NCI-H1436 treated with DMSO at 0.1 percent for 48 hours (cell line): ENCODE data around the gene KAT6B.

ENCODE experiments used
- DNase-seq: peaks from one replicate; lab custom pipeline; 2025; lab: John Stamatoyannopoulos, UW

KAT6B gene

DNA sequence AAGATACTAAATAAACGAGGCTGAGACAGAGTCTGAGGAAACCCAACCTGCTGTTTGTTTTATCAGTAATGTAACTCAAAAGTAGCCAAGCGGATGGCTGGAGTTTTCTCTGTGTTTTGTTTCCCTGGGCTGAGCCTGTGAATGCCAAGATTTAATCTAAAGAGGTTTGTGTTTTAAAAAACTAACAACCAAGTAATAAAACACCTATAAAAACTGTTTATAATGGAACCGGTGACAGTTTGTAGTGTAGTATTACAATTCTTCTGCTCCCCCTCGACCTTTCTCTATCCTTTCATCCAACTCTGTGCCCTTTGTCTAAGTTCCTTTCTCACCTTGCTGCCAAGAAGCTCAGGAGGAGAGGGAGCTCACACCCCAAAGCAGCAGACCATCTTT is 2.6 kb upstream of the KAT6B start:
- no peak for DNase-seq

DNA sequence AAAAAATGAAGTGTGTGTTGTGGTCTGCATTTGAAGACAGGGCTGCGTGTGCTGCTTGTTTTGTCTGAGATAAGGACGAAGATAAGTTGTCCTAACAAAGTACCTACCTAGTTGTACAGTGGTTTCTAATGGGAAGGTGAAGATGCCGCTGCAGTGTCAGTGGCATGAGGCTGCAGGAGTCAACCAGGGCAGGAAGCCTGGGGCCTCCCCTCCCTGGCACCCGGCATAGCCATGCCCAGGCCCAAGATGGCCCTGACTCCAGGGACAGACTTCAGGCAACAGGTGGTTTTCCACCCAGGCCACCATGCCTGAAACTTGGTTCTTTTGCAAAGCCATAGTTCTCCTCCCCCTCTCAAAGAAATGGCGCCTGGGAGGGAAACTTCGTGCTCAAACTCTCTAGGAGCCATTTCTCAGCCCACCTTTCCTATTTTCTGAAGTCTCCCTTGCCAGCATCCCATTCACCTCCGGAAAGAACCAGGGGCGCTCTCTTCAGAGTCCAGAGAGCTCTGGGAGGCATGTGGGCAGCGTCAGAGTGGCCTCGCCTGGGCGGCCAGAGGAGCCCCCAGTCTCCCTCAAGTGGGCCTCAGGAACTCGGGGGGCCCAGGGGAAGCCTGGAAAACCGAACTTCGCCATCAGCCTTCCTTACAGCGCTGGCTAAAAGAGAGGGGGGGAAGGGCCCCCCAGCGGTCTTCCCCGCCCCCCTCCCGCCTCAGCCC is 2.1 kb upstream of the KAT6B start:
- DNase-seq: no peak

DNA sequence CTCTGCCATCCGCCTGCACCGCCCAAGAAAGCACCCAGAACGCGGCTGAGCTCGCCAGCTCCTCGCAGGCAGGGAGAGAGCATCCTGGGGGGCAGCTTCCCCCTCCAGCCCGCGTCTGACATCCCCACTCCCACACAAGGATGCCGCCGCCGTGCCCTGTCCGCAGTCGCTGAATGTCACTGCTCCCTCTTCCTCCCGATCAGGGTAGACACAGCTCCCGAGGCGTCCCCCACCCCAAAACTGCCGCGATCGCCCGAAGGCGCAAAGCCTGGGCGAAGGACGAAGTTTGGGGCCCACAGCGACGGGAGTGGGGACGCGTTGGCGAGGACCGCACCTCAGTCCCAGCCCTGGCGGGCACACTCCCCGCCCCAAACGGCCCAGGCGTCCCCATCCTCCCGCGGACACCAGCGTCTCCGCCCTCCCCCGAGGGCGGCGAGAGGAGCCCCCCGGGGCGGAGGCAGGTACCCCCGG is 1.5 kb upstream of the KAT6B start:
- no peak for DNase-seq

DNA sequence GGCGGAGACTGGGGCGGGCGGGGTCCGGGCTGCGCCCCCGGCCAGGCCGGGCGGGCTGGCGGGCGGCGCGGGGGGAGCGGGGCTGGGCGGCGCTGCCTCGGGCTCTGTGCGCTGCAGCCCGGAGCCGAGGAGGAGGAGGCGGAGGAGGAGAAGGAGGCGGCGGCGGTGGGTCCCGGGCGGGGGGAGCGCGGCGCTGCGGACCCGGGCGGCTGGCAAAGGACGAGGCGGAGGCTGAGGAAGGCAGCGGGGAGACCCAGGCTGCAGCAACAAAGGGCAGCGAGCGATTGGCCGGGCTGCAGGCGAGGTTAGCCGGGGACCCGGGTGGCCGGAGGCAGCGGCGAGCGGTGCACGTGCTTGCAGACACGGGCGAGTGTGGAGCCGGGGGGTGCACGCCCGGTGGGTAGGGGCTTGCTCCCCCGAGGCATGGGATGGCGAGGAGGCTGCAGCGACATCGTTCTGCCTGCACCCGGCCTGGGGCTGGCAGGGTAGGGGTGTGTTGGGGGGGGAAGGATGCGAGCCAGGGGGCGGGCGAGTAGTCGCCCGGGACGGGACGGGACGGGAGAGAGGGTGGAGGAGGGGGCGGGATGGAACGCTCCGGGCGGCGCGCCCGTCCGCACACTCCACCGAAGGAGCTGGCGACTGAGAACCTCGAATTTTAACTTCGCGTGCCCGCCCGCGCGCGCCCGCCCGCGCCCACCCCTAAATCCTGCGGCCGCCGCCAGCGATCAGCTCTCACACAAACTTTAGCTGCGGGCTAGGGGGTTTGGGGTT is 844 bp upstream of the KAT6B start:
- DNase-seq: no peak

DNA sequence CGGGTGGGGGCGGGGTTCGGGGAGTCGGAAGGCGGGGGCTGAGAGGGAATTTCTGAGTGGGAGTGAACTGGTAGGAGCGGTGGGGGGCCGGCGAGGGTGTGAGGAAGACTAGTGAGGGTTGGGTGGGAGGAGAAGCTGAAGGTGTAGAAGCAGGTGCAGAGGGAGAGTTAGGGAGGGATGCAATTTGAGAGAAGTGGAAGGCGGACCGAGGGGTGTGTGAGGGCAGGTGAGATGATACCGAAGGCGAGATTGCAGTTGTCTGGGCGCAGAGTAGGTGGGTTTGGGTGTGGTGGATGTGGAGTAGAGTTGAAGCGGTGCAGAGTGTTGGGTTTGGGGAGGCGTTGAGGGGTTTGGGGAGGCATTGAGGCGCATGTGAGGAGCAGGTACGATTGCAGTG is 643 bp downstream of the KAT6B start:
- DNase-seq: no peak

DNA sequence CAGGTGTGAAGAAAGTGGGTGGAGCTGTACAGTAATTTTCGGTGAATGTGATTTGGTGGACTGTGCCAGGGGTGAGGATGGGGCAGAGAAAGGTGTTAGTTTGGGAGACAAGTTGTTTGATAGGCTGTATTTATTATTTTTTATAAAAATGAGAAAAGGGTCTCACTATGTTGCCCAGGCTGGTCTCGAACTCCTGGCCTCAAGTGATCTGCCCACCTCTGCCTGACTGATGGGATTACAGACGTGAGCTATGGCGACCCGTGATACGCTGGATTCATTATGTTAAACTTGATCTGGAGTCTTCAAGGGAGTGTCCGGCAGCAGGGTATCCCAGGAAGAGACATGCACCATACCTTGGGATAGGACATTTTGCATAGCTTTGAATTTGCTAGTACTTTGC is 1.3 kb downstream of the KAT6B start:
- DNase-seq: no peak

DNA sequence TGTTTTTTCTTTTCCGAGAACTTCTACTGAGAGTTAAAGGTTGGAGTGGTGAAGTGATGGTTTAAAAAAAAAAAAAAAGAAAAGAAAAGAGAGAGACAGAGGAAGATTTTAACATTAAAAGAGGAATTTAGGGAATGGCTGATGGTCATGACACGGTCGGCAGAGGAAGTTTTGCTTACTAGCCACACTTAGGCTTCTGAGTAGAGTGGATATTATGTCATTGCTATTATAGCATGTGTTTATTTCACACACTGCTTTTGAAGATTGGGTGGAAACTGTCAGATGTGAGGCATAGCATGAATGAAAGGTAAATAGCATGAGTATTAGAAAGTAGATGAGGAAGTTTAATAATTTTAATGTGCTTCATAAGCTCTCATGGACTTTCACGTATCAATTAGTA is 2.5 kb downstream of the KAT6B start:
- DNase-seq: no peak

DNA sequence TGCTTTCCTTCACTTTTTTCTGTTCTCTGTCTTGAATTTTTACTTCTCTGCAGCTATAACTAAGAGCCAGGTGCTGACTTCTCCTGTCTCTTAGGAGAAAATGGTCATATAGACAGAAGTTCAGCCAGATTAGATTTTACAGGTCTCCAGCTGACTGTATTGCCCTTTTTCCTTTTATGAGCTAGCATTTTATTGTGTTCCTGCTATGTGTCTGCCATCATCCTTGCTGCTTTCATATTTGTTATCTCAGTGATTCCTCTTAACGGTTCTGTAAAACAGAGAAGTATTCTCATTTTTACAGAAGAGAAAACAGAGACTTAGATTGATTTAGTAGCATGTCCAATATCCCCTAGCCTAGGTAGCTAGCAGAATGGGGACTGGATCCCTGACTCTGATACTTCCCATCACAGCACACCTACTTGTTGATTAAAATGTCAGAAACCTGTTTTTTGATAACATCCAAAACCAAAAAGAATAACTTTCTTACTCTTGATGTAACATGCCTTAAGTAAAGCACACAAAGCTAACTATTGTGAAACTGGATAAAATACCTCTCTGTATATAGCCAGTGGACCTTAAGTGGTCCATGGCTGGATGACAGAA is 5.2 kb downstream of the KAT6B start:
- no peak for DNase-seq

DNA sequence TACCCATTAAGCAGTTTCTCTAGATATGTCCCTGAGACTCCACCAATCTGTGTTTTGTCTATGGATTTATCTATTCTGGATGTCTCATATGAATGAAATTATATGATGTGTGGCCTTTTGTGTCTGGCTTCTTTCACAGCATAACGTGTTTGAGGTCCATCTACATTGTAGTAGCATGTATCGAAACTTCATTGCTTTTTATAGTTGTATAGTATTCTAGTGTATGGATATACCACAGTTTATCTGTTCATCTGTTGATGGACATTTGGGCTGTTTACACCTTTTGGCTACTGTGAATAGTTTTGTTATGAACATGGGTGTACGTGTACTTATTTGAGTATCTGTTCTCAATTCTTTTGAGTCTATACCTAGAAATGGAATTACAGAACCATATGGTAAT is 9.6 kb downstream of the KAT6B start:
- DNase-seq: no peak

DNA sequence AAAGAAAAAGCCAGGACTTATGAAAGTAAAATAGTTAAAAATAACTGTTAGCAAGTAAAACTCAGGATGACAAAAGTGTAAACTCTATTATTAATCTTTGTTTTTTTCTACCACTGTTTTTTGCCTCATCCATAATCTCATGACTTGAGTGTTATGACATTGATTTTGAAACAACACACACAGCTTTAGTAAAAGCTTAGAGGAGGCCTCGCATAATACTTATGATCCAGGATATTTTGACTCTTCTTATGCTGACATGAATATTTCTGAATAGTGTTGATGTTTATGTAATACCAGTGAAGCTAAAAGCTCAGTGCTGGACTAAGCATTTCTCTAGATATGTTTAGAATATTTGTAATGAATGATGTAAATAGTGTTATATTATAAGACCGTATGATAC is 10.5 kb downstream of the KAT6B start:
- DNase-seq: no peak

DNA sequence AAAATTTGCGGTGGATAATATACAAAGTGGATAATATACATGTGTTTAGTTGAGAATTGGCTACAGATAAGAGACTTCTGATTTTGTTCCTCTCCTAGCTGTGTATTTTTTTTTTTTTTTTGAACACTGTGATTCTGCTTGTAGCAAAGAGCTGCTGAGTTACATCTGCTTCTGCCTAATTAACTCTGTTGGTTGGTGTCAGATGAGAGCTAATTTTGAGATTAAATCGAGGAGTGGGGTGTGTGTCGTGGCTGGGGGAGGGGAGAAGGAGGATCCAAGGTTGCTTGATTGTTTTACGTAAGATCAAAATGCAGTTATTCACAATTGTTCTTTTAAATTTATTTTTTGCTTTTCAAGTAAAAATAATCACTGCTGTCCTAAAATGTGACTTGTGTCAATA is 11.3 kb downstream of the KAT6B start:
- peak; percentile 36 for DNase-seq

DNA sequence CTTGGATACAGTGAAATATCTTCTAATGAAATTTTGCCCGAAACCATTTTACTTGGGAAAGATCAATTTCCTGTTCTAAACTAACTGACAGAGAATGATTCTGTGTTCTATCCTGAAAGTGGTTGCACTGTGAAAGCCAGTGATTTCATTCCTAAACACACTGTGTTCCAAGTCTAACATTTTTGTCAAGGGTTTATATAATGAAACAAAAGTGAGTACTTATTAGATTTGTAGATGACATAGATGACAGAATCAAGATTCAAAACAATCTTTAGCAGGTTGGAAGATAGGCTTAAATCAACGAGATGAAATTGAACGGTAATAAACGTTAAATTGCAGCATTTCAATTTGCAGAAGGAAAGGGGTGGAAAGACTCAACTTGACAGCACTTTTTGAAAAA is 13.3 kb downstream of the KAT6B start:
- no peak for DNase-seq

DNA sequence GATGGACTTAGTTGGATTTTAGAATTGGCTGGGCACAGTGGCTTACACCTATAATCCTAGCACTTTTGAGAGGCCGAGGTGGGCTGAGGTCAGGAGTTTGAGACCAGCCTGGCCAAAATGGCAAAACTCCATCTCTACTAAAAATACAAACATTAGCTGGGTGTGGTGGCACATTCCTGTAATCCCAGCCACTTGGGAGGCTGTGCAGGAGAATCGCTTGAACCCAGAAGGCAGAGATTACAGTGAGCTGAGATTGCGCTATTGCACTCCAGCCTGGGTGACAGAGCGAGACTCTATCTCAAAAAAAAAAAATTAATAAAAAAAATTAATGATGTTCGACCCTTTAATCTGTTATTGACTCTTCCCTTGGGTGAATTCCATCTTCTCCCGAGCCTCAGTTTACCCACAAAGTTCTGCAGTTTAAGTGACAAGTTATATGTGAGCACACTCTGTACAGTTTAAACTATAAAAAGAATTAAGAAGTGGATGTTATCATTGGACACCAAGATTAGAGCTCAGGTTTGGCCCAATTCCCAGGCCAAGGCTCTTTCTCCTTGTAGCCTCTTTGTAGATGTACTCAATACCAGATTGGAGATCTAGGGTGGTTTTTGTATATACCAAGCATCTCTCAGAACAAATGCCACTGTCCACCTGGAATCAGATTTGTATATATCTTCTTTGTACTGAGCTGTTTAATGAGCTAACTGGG is 15.0 kb downstream of the KAT6B start:
- no peak for DNase-seq

DNA sequence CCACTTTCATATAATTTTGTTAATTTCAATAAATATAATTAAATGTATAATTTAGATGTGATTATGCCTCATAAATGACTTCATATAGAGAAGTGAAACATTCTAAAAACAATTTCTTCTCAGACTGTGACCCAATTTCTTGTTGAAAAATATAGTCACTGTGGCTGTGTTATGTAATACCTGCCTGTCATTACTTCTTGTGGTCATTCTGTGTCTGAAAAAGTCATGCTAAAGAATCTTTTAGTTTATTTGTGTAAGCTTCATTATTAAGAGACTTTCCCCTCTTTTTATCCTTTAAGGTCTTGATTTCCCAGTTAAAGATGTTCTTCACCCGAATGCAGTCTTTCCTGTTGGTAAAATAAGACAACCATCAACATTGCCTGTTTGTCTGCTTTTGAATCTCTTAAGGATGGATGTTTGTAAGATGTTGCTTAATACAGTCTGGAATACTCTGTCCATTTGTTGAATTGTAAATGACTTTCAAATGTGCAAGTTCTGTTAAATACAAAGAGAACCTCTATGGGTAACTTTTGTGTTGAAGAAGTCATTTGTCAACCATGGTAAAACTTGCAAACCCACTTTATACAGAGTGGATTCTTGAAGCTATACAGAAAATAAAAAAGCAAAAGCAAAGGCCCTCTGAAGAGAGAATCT is 16.0 kb downstream of the KAT6B start:
- DNase-seq: no peak

DNA sequence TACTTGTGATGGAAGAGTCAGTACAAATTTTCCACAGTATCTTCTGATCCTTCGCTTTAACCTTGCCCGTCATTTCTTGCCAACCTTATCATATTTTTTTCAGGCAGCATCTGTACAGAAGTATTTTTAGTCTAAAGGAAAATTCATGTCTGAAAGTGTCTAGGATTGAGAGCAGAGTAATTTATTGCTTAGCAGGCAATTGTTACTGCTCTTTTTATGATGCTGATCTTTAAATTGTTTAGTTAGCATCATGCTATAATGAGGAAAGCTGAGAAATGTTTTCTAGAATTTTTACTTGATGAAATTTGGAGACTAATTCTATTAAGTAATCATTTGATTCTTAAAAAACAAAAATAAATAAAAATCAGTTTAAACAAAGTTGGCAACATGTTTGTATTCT is 20.6 kb downstream of the KAT6B start:
- DNase-seq: no peak

DNA sequence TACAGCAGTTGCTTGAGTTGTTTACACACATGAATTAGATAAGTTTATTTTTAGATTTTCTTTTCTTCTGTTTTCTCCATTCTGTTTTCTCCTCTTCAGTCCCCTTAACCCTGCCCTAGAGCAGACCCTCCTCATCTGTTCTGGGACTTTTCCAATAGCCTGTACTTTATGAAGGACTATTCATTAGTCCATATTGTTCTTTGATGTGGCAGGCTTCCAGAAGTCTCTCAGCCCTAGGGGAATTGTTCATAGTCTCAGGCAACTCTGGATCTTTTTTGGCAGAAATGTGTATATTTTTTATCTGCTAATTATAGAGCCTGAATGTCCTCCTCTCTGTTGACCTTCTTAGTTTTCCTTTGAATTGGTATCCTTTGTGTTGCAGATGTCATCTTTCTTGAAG is 25.4 kb downstream of the KAT6B start:
- no peak for DNase-seq

DNA sequence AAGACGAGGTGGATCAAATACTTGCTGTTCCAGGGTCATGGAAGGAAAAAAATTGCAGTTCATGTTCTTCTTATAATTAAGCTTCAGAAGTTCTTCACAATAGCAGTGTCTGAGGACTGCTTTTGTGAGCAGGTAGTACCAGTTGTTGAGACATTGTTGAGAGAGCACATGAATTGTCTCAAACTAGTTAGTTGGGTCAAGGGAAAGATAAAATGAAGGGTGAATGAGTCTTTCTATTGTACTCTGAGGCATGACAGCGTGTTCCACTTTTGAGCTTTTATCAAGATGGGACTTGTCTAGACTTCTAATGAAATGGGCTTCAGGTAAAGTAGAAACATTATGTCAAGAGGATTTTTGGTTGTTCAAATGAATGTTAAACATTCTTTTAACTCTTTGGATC is 26.0 kb downstream of the KAT6B start:
- no peak for DNase-seq

DNA sequence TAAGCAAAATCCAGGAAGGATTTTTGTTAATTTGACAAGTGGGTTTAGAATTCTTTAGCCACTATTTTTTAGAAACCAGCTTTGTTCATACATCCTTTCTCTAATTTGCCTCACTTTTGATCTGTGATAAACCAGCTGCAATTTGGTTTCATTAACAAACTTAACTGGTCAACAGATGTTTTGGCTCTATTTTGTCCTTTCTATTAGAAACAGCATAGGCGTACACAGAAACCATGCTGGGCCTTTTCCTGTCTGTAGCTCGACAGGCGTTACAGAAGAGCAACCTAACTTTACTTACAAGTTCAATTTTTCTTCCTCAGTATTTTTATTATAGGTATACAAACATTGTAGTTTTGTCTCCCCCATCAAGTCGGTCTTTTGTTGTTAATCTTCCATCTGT is 28.2 kb downstream of the KAT6B start:
- no peak for DNase-seq

DNA sequence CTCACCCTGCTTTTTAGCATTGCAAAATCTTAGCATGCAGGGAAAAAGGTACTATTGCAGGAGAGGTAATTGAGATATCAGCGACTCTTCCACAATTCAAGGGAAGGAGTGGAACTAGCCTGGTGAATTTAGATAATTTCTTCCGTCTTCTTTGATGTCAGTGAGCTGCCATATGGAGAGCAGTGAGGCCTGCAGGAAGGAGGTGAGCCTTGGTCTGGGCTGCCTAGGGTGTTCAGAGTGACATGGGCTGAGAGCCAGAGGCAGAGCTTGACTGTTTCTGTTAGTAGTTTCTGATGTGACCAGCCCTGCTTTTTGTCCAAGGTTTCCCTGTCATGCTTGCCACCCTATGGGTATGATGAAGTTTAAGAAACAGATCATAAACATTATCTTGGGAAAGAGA is 28.6 kb downstream of the KAT6B start:
- DNase-seq: no peak

DNA sequence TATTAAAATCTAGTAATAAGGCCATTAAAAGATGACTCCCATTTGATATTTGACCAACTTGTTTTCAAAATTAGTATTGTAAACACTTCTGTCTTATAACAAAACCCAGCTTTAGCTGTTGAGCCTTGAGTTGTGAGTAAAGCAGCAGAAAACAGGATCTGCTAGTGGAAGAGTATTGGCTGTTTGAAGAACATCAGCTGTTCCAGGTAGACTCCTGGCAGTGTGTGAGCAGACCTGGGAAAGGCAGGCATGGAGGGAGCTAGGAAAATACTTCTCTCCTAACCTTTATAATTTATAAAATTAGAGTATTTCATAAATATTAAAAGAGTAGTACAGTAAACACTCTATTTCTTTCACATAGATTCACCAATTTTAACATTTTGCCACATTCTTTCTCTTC is 29.0 kb downstream of the KAT6B start:
- DNase-seq: no peak

DNA sequence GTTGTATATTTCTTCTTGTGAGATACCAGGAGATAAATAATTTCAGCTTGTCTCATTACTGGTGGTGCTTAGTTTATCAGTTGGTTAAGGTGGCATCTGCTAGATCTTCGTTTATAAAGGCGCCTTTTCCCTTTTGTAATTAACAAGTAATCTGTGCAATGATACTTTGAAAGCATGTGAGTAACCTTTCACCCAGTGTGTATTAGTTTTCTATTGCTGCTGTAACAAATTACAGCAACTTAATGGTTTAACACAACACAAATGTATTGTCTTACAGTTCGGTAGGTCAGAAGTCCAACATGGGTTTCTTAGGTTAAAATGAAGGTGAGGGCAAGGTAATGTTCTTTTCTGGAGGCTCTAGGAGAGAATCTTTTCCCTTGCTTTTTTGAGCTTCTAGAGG is 30.5 kb downstream of the KAT6B start:
- DNase-seq: no peak

DNA sequence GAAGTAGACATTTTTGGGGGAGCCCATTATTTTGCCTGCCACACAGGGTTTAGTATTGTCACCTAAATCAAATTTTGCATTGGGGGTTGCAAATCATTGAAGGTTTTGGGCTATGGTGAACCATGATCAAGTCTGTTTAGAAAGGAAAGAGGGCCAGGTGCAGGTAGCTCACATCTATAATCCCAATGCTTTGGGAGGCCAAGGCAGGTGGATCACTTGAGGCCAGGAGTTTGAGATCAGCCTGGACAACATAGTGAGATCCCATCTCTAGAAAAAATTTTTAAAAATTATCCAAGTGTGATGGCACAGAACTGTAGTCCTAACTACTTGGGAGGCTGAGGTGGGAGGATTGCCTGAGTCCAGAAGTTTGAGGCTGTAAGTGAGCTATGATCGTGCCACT is 31.2 kb downstream of the KAT6B start:
- DNase-seq: no peak
